Measurements from ENCODE around the gene DCLRE1B.

Gene DCLRE1B

DNA sequence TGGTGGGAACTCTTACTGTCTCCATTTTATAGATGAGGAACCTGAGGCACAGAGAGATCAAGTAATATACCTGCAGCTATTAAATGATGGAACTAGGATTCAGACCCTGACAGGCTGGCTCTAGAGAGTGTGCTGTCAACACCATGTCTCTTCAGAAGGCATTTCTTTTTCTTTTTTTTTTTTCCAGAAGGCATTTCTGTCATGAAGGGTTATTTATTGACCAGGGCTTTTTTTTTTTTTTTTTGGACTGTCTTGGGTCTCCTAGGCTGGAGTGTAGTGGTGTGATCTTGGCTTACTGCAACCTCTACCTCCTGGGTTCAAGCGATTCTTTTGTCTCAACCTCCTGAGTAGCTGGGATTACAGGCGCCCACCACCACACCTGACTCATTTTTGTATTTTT lies 46.6 kb downstream of the DCLRE1B start:
- H3K9ac ChIP-seq (ENCODE audit: low read length), result no peak overlapping the region
- no peak overlapping the region for H3K27ac ChIP-seq (ENCODE audit: low read depth, low read length)
- no peak overlapping the region for H3K4me3 ChIP-seq (ENCODE audit: insufficient read depth, low read length, poor library complexity, severe bottlenecking)
- no peak overlapping the region for H2AFZ ChIP-seq (ENCODE audit: low read depth, low read length, severe bottlenecking)
- H3K27me3 ChIP-seq (ENCODE audit: low read length), result no peaks in the 10 kb centered on the region
- no peaks in the 10 kb centered on the region for H4K20me1 ChIP-seq (ENCODE audit: low read depth, low read length)
- H3K9me3 ChIP-seq (ENCODE audit: insufficient read depth, low read length), result no peaks in the 10 kb centered on the region
- no peaks in the 10 kb centered on the region for H3K9me2 ChIP-seq (replicated peaks; ENCODE audit: insufficient read depth, low read length)
- H3F3A ChIP-seq (ENCODE audit: insufficient read depth), result peaks cover 4% of the 10 kb centered on the region; the same call in 1 of the 2 replicates
- peaks cover 58% of the 10 kb centered on the region for H3K79me2 ChIP-seq (ENCODE audit: insufficient read depth, low read length)
- peaks cover 15% of the 10 kb centered on the region; the same call in 1 of the 2 replicates for H3K36me3 ChIP-seq (ENCODE audit: low read length)
- H3K4me2 ChIP-seq (ENCODE audit: low read depth, low read length, poor library complexity, severe bottlenecking), result no peak overlapping the region
- TF ChIP-seq EZH2phosphoT487 (conservative IDR thresholded peaks at IDR 0.05; ENCODE audit: low read length), result no peak
- TF ChIP-seq, protein P1, sequence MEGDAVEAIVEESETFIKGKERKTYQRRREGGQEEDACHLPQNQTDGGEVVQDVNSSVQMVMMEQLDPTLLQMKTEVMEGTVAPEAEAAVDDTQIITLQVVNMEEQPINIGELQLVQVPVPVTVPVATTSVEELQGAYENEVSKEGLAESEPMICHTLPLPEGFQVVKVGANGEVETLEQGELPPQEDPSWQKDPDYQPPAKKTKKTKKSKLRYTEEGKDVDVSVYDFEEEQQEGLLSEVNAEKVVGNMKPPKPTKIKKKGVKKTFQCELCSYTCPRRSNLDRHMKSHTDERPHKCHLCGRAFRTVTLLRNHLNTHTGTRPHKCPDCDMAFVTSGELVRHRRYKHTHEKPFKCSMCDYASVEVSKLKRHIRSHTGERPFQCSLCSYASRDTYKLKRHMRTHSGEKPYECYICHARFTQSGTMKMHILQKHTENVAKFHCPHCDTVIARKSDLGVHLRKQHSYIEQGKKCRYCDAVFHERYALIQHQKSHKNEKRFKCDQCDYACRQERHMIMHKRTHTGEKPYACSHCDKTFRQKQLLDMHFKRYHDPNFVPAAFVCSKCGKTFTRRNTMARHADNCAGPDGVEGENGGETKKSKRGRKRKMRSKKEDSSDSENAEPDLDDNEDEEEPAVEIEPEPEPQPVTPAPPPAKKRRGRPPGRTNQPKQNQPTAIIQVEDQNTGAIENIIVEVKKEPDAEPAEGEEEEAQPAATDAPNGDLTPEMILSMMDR (IDR thresholded peaks at IDR 0.05; ENCODE audit: insufficient read depth, low read length, poor library complexity, severe bottlenecking), result no peak

DNA sequence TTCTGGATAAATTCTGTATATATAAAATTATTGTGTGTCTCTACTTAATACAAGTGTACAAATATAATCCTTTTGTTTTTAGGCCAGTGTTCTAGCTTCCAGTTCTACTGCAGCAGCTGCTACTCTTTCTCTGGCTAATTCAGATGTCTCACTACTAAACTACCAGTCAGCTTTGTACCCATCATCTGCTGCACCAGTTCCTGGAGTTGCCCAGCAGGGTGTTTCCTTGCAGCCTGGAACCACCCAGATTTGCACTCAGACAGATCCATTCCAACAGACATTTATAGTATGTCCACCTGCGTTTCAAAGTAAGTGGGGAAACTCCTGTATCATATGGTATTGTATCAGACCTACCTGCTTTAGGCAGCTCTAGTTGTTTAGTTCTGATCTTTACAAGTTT lies 52.9 kb downstream of the DCLRE1B start:
- Histone ChIP-seq H3K4me2 (ENCODE audit: low read depth, low read length, poor library complexity, severe bottlenecking) (no peak overlapping the region), H2AFZ (ENCODE audit: low read depth, low read length, severe bottlenecking) (no peak overlapping the region), H3F3A (ENCODE audit: insufficient read depth) (no peaks in the 10 kb centered on the region), H3K27me3 (ENCODE audit: low read length) (no peaks in the 10 kb centered on the region), H3K4me3 (ENCODE audit: insufficient read depth, low read length, poor library complexity, severe bottlenecking) (no peak overlapping the region), H3K79me2 (ENCODE audit: insufficient read depth, low read length) (no peaks in the 10 kb centered on the region; the same call in 1 of the 2 replicates), H4K20me1 (ENCODE audit: low read depth, low read length) (no peaks in the 10 kb centered on the region), H3K9ac (ENCODE audit: low read length) (no peak overlapping the region), H3K27ac (ENCODE audit: low read depth, low read length) (no peak overlapping the region), H3K9me2 (replicated peaks; ENCODE audit: insufficient read depth, low read length) (no peaks in the 10 kb centered on the region), H3K36me3 (ENCODE audit: low read length) (peaks cover 47% of the 10 kb centered on the region), H3K9me3 (ENCODE audit: insufficient read depth, low read length) (no peaks in the 10 kb centered on the region)
- TF ChIP-seq EZH2phosphoT487 (conservative IDR thresholded peaks at IDR 0.05; ENCODE audit: low read length), result no peak
- TF ChIP-seq, protein P1 (IDR thresholded peaks at IDR 0.05; ENCODE audit: insufficient read depth, low read length, poor library complexity, severe bottlenecking), result no peak

DNA sequence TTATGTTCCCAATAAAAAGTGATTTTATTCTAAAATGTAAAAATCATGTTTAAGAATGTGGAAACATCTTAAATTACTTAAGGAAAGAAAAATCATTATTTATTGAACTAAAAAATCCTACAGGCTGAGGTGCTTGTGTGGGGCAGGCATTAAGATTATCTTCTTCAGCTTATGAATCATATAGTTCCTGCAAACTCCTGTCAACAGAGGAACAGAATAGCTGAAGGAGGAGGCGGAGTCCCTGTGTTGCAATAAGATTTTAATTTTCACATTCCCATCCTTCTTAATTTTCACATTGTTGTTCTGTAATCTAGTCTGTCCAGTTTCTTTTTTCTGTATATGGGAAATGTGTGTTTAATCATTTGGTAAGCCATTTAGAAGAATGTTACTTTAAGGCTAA lies 53.6 kb downstream of the DCLRE1B start:
- no peak for TF ChIP-seq EZH2phosphoT487 (conservative IDR thresholded peaks at IDR 0.05; ENCODE audit: low read length)
- TF ChIP-seq, protein P1 (IDR thresholded peaks at IDR 0.05; ENCODE audit: insufficient read depth, low read length, poor library complexity, severe bottlenecking), result no peak
- Histone ChIP-seq H3K9me2 (replicated peaks; ENCODE audit: insufficient read depth, low read length) (no peaks in the 10 kb centered on the region), H4K20me1 (ENCODE audit: low read depth, low read length) (no peaks in the 10 kb centered on the region), H3K36me3 (ENCODE audit: low read length) (peaks cover 47% of the 10 kb centered on the region), H3K4me3 (ENCODE audit: insufficient read depth, low read length, poor library complexity, severe bottlenecking) (no peak overlapping the region), H3F3A (ENCODE audit: insufficient read depth) (no peaks in the 10 kb centered on the region), H3K9ac (ENCODE audit: low read length) (no peak overlapping the region), H3K4me2 (ENCODE audit: low read depth, low read length, poor library complexity, severe bottlenecking) (no peak overlapping the region), H3K27me3 (ENCODE audit: low read length) (no peaks in the 10 kb centered on the region), H2AFZ (ENCODE audit: low read depth, low read length, severe bottlenecking) (no peak overlapping the region), H3K27ac (ENCODE audit: low read depth, low read length) (no peak overlapping the region), H3K79me2 (ENCODE audit: insufficient read depth, low read length) (no peaks in the 10 kb centered on the region; the same call in 1 of the 2 replicates), H3K9me3 (ENCODE audit: insufficient read depth, low read length) (no peaks in the 10 kb centered on the region)
